Hematopoietic multipotent progenitor cell treated with erythropoietin and hydrocortisone succinate and interleukin-3 and kit ligand, for 6 days (in vitro differentiated cells): ENCODE measurements around the gene CCDC181.

Source experiments
- DNase-seq: peaks from one replicate; pipeline ENCODE4 v3.0.0-alpha.2; 2015

Gene CCDC181

DNA sequence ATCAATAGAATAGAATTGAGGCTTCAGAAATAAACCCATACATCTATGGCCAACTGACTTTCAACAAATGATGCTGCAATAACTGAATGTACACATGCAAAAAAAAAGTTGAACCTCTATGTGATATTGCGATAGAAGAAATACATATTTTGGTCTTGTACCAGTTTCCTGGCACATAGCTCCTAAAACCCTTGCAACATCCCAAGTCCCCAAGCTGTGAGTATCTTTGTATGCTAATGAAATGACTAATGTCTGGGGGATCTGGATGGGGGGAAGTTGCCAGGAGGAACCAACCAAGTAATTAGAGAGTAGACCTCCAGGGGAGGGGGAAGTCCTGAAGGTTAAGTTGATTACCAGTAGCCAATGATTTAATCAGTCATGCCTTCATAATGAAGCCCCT lies 34.9 kb downstream of the CCDC181 start:
- peak; percentile 12 for DNase-seq

GRCh38 chr1:169390303-169390702 lies 37.0 kb downstream of the CCDC181 start:
- no peak for DNase-seq

DNA sequence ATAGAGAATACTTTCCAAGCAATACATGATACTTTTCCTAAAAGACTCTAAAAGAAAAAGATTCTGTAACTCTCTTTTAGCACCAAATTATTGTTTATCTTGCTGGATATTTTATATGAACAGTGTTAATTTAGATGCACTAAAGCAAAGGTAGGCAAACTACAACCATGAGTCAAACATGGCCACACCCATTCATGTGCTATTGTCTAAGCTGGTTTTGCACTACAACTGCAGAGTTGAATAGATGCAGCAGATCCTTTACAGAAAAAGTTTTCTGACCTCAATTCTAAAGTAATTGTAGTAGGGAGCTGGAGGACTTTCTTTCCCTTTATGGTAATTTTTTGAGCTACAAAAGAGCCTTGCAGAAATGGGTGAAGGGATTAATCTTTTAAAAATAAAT lies 39.9 kb downstream of the CCDC181 start:
- no peak for DNase-seq

DNA sequence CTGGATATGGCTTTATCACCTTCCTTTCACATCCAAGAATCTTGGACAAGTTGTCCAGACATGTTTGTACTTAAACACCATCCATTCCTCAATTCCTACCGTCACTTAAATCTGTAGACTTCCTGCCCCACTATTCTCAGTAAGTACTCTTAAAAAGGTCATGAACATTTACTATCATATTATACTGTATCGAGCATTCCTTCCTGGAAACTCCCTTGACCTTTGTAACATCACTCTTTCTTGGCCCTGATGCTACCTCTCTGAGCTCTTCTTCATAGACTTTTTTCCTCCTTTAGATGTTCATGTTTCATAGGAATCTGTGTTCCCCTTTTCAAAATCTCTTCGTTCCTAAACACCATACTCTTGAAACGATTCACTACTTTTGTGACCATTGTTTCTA lies 43.8 kb downstream of the CCDC181 start:
- DNase-seq, result no peak

- DNase-seq, result no peak
These were observed 46.1 kb downstream of the CCDC181 start for GRCh38 chr1:169381162-169381561.

DNA sequence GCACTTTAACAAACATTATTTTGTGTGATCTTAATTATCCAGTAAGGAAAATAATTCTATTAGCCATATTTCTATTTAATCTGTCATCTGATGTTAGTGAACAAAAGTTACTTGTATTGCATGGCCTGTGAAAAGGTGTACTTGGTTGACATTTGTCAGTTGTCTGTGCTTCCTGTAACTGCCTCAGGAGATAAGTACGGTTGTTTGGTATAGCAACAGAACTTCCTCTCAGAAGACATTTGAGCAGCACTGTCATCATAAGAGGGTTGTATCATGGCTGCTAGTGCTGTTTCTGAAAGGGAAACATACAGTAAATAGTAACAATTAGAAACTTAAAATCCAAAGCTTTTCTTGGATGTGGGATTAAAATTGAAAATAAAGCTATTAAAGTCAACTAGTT lies 55.9 kb downstream of the CCDC181 start:
- DNase-seq, result peak; percentile 85

DNA sequence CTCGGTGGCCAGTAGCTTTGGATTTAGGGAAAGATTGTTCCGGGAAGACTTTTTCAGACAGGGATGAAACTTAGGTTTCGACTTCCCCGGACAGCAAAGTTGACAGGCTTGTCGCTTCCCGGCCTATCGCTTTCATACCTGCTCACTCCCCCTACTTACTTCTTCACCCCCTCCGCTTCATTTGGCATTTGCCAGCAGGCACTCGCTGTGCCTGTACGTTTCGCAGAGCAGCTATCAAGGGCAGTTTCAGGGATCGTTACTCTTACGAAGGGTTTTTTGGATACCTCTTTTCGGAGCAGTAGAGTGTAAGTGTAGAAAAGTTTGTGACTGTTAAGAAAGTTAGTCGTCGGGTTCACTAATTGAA lies 58.9 kb downstream of the CCDC181 start:
- DNase-seq, result peak; percentile 58

DNA sequence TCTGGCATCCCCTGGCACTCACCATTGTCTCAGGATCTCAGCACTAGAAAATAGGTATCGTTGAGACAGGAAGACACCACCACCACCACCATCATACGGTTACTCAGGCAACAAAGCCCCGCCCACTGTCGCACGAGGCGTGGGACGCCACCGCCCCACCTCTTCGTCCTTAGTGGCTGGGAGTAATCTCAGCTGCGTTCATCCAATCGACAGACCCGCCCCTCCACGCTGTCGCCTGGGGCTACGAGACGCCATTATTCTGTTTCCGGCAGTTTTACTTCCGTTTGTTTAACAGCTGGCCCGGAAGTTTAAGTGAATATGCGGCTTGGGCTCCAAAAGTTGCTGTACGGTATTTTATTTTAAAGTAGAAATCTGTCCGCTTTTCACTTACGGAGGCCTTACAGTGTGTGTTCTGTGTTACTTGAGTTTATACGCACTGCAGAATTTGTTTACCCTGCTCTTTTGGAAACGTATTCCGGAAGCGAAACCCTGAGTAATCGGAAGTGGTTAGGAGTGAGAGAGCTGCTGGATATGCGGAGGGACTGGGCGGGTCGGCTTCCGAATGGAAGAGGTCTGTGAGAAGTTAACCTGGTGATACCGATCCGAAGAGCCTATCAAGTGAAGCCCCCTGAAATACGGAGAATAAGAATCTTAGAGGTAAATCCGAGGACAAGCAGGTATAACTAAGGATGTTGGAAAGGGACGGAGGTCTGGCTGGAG lies 59.4 kb downstream of the CCDC181 start, which contains the start of the genes BLZF1 and NME7:
BLZF1 (plus strand) TSS at position 510 of the 720 bp plus-strand sequence. CDS start 1,328 bp downstream, outside the sequence.
NME7 (minus strand) TSS at position 112 of the 720 bp plus-strand sequence; CDS start at position 25, 87 bp downstream.
- peak; percentile 99 for DNase-seq

- DNase-seq, result no peak
These were observed 60.1 kb downstream of the CCDC181 start for GRCh38 chr1:169367096-169367685.

DNA sequence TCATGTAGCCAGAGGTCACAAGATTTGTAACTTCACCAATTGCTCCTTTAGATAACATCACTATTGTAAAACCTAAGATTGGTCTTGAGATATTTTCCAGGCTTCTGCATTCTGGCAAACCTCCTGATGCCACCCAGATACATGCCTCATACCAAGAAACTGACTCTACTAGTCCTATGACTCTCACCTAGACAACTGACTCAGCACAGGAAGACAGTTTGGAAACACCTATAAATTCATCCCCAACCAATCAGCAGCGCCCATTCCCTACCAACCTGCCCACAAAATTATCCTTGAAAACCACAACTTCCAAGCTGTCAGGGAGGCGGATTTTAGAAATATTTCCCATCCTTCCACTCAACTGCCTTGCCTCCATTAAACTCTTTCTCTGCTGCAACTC lies 62.3 kb downstream of the CCDC181 start:
- DNase-seq, result peak; percentile 19

- DNase-seq, result peak; percentile 32
These were observed 64.1 kb downstream of the CCDC181 start for GRCh38 chr1:169363046-169363730.

DNA sequence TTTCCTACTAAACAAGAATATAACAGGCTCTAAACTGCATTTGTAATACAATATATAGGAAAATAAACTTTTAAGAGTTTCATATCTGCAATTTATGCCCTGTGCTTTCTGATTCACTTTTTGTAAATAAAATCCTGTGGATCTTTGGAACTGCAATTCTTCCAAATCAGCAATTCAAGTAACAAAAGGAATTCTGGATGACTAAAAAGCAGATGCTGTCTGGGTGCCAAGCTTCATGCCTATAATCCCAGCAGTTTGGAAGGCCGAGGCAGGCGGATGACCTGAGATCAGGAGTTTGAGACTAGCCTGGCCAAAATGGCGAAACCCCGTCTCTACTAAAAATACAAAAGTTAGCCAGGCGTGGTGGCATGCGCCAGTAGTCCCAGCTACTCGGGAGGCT lies 66.0 kb downstream of the CCDC181 start:
- no peak for DNase-seq

- DNase-seq, result no peak
These were observed 66.9 kb downstream of the CCDC181 start for GRCh38 chr1:169360415-169360814.

GRCh38 chr1:169348383-169349036 lies 78.8 kb downstream of the CCDC181 start:
- peak; percentile 92 for DNase-seq

DNA sequence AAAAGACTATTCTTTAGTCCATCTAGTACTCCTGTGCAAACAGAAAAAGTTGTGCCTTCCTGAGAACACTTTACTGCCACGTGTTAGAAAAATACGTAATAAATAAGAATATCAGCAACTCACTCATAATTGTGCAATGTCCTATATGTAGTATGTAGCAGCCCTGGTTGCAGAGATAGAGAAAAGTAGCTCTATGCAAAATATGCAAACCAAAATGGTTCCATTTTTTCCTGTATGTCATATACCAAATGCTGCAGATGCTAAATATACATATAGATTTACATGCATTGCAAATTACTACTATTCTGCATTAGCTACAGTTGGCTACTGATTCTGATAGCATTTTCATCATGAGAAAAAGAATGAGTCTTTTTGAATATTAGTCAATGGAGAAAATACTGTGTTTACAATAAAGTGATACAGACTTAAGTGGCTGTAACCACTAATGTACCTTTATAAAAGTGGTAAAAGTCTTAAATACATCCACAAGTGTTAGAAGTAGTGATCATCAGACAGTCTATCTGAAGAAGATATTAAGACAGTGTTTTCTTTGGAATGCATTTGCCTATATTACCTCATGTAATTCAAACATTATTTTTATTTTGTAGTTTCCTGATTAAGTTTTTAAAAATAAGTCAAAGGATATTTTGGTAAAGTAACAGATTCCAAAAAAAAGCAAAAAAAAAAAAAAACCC lies 79.4 kb downstream of the CCDC181 start:
- DNase-seq, result no peak

DNA sequence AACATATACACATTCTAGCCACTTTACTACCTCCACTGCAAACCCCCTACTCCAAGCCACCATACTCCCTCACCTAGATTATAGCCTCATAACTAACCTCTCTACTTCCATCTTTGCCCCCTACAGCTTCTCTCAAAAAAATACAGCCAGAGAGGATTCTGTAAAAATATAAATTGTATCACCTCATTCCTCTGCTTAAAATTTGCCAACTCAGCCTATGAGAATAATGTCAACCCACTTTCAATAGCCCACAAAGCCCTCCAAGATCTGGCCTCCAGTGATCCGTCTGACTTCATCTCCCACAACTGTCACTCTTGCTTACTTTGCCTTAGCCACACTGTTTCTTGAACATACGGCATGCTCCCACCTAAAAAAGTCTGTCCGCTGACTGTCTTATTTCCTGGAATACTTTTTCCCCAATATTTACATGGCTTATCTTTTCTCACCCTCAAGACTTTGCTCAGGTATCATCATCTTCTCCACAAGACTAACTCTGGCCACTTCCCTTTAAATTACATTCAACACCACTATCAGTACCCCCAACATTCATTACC lies 81.2 kb downstream of the CCDC181 start:
- no peak for DNase-seq

DNA sequence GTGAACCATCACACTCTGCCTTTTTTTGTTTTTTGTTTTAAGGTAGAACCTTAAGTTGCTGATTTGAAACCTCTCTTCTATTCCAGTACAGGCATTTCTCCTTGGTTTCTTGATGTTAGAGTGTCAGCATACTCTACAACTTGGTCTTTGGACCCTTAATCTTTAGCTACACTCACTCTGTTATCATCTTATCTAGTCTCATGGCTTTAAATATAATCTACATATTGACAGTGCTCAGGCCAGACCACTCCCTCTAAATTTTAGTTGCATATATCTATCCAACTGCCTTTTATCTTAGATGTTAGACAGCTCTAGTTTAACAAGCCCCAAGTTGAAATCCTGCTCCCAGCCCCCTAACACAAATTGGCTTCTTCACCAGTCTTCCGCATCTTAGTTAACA lies 81.8 kb downstream of the CCDC181 start:
- peak; percentile 51 for DNase-seq
